H1 (cell line): ENCODE measurements around the gene OGFRL1.

ENCODE experiments used
- BRCA1 ChIP-seq: IDR thresholded peaks from 2 replicates; pipeline ENCODE4 v1.6.1; 2012; ENCODE audit warnings: low read depth, low read length, improper control_type of control experiment
- CEBPB ChIP-seq: IDR thresholded peaks from 2 replicates; pipeline ENCODE4 v1.6.1; 2012; ENCODE audit warnings: low read depth, low read length
- CHD2 ChIP-seq: IDR thresholded peaks from 2 replicates; pipeline ENCODE4 v1.6.1; 2012; ENCODE audit warnings: low read length, improper control_type of control experiment
- CTCF ChIP-seq, 3 experiments: IDR thresholded peaks; 1 replicate in 2 of 3; 2 replicates in 1 of 3; pipeline versions ENCODE4 v1.5.1 to v1.6.1; 2011; ENCODE audit warnings: low read length in 3 of 3, mild to moderate bottlenecking in 3 of 3, inconsistent platforms in 2 of 3, low read depth in 1 of 3, moderate library complexity in 1 of 3; ENCODE audit not compliant: insufficient read depth in 1 of 3; ENCODE audit errors: control extremely low read depth in 1 of 3
- EZH2 ChIP-seq: fragments of 200-600 bp; sonication (generic); IDR thresholded peaks from 2 replicates; pipeline ENCODE4 v1.7.1; 2012; ENCODE audit warnings: low read depth, mild to moderate bottlenecking, moderate library complexity, low read length, inconsistent platforms; ENCODE audit not compliant: severe bottlenecking
- GABPA ChIP-seq: IDR thresholded peaks from 2 replicates; pipeline ENCODE4 v1.6.1; 2011; ENCODE audit warnings: mild to moderate bottlenecking, low read length, moderate library complexity, borderline replicate concordance; ENCODE audit not compliant: insufficient read depth
- JUN ChIP-seq: IDR thresholded peaks from 2 replicates; pipeline ENCODE4 v1.6.1; 2011; ENCODE audit warnings: low read depth, mild to moderate bottlenecking, improper control_type of control experiment, low read length
- SIX5 ChIP-seq: IDR thresholded peaks from 2 replicates; pipeline ENCODE4 v1.6.1; 2011; ENCODE audit warnings: mild to moderate bottlenecking, low read depth, low read length

GRCh38 chr6:71289802-71290175, 1.2 kb downstream of the OGFRL1 start:
- TF ChIP-seq CTCF (IDR thresholded peaks at IDR 0.05; ENCODE audit: control extremely low read depth in 1 of 3, insufficient read depth in 1 of 3, low read depth in 1 of 3, low read length in 3 of 3) (no peak), CEBPB (no peak), SIX5 (no peak), BRCA1 (no peak), CHD2 (no peak), EZH2 (no peak), JUN (no peak), GABPA (no peak)
